GM19351 (cell line): ENCODE measurements around the gene DDOST.
A peak's percentile ranks its signal among the peaks of the same experiment; 100 is the strongest.

ENCODE experiments used
- ATAC-seq: cut with Tn5 transposase; IDR thresholded peaks from one replicate; pipeline ENCODE4 v1.9.1; 2021; ENCODE audit warnings: mild to moderate bottlenecking, moderate library complexity; ENCODE audit not compliant: unreplicated experiment

Gene DDOST

GRCh38 chr1:20663365-20663764 is 2.2 kb upstream of the DDOST start:
- no peak for ATAC-seq

DNA sequence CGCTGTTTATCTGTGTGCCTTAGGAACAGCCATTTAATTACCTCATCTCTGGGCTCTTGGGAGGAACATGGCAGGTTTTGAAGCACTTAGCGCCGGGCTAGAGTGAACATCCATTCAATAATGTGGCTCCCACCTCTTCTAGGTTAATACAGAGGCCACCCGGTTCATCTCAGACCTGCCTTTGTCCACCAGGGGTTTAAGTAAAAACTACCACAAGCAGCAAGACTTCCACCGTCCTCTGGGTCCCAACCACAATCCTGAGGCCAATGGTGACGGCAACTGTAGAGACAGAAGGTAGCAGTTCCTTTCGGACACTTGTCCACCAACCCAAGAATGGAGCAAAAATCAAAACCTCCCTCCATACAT is 924 bp upstream of the DDOST start:
- no peak for ATAC-seq

DNA sequence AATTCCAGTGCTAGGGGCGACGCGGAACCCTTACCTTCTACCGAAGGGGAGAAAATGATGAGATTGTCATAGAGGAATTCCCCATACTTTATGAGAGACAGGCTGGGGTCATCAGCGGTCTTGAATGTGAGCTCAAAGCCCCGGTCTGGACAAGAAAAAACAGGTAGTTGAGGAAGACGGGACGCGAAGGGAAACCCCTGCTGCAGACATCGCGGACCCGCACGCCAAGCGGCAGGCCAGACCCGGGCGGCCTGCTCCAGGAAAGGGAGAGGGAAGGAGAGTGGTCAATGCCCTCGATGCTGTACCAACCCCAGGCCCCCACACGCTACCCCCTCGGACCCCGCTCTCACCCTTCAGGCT is 342 bp downstream of the DDOST start:
- peak; percentile 8 for ATAC-seq

DNA sequence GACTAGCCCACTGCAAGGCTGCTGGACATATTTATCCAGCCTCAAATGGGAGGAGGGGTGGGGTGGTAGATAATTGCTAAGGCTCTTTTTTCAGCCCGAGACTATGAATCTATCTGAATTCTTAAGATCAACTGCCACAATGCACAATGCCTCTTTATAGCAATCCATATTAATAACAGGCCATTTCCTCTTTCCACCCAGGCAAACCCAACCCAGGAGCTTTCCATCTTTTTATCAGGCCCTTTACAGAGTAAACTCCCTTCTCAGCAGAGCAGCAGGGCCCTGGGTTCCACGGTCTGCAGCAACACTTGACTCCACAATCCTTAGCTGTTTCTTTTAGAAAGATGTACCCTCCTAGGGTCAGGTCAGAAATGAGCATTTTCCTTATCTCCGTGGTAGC is 806 bp downstream of the DDOST start:
- no peak for ATAC-seq

GRCh38 chr1:20658166-20658915 is 2.8 kb downstream of the DDOST start:
- ATAC-seq = no peak

GRCh38 chr1:20657024-20657423 is 4.1 kb downstream of the DDOST start:
- no peak for ATAC-seq

DNA sequence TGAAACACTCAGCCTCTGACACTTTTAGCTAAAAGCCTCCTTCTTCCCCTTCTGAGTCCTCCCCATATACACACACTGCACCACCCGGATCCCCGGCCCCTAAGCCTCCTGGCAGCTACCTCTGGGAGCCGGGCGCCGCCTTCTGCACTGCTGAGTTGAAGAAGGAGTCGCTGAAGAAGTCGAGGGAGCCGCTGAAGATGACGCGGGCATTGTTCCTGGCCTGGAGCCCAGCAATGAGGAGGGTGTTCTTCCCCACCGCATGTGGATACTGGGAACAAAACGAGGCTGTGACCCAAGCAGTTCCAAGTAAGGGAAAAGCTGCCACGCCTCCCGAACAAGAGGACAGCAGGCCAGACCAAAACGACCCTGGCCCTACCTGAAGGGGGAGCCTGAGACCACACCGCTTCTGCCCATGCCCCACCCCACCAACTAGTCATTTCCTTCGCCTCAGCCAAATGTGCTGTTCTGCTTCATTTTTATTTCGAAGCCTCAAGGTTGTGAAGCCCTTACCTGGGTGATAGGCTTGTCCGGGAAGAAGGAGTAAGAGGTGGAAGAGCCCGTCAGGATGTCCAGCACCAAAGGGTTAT is 7.0 kb downstream of the DDOST start:
- no peak for ATAC-seq

DNA sequence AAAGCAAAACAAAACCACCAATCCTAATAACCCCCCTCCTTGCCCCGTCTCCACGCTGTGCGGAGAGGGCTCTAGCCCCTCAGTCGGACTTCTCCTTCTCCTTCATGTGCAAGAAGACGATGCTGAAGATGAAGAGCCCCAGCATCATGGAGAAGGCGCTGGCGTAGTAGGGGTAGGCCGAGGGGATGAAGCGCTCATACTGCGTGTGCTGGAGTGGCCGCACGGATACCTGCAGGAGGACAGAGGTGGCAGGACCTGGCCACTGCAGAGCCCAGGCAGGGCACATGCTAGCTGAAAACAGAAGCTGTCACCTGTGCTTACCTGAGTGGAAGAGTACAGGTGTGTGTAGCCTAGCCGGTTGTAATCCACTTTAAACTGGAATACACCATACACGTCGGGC is 8.9 kb downstream of the DDOST start:
- no peak for ATAC-seq

DNA sequence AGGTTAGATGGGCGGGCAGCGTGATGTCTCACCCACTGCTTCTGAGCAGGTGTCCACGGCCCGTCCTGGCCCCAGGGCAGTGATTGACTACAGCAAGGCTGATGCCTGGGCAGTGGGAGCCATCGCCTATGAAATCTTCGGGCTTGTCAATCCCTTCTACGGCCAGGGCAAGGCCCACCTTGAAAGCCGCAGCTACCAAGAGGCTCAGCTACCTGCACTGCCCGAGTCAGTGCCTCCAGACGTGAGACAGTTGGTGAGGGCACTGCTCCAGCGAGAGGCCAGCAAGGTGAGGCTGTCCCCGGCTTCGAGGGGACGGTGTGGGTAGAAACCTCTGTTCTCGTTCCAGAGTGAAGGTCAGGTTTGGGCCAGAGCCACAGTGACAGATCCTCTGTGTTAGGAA is 12.2 kb downstream of the DDOST start:
- no peak for ATAC-seq

DNA sequence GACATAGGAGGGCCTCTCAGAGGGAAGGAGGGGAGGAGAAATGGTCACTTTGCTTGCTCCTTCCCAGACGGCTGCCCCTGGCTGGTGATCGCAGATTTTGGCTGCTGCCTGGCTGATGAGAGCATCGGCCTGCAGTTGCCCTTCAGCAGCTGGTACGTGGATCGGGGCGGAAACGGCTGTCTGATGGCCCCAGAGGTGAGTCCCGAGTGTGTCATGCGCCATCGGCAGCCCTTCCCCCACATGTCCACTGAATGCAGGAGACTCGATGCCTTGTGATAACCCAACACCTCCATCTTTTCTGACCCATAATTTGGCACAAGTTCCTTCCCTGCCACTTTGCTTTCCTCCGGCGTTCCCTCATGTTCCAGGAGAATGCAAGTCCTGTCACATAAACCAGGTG is 12.7 kb downstream of the DDOST start:
- ATAC-seq = no peak

DNA sequence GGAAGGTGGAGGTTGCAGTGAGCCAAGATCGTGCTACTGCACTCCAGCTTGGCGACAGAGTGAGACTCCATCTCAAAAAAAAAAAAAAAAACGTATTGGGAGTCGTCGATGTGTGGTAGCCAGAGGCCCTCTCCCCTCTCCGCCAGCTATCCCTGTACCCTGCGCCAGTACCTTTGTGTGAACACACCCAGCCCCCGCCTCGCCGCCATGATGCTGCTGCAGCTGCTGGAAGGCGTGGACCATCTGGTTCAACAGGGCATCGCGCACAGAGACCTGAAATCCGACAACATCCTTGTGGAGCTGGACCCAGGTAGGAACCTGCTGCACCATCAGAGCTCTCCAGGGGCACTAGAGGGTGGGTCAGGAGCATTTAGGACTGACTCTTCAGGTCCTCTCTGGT is 15.8 kb downstream of the DDOST start:
- no peak for ATAC-seq

DNA sequence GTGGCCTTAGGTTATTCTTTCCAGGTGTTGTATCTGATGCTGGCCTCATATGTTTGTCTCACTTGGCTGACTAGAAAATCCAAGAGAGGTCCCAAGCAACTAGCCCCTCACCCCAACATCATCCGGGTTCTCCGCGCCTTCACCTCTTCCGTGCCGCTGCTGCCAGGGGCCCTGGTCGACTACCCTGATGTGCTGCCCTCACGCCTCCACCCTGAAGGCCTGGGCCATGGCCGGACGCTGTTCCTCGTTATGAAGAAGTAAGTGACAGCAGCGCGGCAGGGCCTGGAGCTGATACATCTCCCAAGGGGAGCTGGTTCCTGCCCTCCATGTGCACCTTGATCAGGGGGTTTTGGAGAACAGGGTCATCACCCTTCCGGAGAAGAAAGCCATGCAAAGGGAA is 16.8 kb downstream of the DDOST start:
- ATAC-seq = no peak

GRCh38 chr1:20643080-20643479 is 18.1 kb downstream of the DDOST start:
- ATAC-seq = no peak

DNA sequence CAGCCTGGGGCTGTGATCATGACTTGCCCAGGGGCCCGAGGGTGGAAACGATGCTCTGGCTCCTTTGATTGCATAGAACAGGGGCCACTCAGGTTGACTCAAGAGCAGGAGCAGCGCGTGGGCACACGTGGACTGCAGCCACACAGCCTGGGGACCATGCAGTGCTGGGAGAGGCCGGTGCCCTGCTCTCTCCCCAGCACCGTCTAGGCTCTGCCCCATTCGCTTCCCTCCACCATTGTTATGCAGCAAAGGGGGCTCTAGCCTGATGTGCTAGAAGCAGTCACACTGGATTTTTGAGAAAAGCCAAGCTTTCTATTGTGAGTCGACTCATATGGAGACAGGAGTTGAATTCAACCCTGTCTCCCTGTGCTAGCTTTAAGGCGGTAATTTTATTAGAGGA is 19.2 kb downstream of the DDOST start:
- ATAC-seq = no peak

DNA sequence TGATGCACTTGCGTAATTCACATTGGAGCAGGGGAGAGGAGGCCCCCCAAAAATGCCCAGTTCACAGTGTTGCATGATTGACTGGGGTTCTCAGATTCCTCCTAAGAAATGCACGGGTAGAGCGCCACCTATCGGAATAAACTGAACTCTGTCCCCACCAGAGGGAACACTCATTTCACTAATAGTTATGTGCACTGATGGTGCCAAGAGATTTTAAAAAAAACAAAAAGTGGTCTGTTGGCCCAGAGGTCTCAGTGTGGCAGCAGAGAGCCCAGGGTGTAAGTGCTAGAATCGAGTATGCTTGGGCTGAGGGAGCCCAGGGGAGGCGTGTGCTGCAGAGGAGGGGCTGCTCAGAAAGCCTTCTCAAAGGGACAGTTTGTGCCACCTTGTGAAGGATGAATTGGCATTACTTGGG is 21.0 kb downstream of the DDOST start:
- ATAC-seq = no peak

DNA sequence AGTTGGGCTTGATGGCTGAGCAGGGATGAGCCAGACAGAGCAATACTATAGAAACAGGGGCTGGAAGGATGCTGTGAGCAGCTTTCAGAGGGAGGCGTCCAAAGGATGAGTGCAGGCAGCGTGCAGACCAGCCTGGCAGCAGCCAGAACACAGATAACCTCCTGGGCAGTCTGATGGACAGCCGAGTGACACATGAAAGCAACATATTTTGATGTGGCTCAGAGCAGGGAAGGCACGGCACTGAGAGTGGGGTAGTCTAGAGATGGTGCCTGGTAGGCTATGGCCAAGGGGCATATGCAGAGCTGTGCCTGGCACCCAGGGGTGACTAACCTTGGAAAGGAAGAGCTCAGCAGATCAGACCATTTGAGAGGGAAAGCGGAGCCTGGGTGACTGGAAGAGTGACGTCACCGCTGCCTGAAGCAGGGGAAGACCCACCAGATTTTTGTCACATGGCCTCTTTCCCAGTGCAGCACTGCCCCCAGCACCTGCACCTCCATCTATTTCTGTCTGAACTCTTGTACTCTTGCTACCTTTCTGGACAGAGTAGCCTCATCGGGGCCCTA is 24.3 kb downstream of the DDOST start:
- no peak for ATAC-seq

GRCh38 chr1:20634594-20635084 is 26.5 kb downstream of the DDOST start:
- ATAC-seq = no peak

GRCh38 chr1:20634065-20634593 is 27.0 kb downstream of the DDOST start:
- no peak for ATAC-seq

- ATAC-seq = peak; percentile 77
Measured at GRCh38 chr1:20633190-20634064, 27.7 kb downstream of the DDOST start, which contains the start of gene PINK1. PINK1 (plus strand) TSS chr1:20633458; CDS start chr1:20633549, 91 bp downstream.

DNA sequence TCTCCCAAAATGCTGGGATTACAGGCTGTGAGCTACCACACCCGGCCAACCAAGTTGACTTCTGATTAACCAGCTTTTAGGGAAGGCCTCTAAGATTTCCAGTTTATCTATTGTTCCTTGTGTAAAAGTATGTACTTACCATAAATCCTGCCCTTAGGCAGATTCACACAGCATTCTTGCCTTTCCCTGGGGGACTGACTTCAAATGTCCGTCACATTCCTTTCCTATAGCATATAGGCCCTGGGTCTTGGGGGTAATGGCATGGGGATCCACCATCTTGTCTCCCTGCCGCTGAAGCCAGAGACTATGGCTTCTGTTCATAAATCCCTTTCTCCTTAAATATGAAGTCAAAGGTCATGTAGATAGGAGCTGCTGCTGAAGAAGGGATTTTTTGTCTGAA is 28.8 kb downstream of the DDOST start:
- no peak for ATAC-seq

DNA sequence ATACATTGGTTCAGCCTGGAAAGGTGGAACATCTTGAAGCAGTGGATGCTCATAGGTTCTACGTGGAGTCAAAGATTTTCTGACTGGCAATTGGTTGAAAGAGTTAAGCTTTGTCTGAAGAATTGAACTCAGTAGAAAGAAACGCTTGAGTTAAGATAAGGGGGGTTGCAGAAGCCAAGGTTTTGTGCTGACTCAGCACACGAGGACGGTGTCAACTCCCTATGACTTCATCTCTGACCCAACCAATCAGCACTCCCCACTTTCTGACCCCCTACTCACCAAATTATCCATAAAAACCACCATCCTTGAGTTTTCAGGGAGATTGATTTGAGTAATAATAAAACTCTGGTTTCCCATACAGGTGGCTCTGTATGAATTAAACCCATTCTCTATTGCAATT is 30.4 kb downstream of the DDOST start:
- no peak for ATAC-seq
